Fibroblast of skin of right biceps (primary cell): ENCODE measurements around the gene DIAPH1.
A peak's percentile ranks its signal among the peaks of the same experiment; 100 is the strongest.

Source experiments
- DNase-seq: peaks from one replicate; pipeline ENCODE4 v3.0.0-alpha.2; 2013

The DIAPH1 gene

DNA sequence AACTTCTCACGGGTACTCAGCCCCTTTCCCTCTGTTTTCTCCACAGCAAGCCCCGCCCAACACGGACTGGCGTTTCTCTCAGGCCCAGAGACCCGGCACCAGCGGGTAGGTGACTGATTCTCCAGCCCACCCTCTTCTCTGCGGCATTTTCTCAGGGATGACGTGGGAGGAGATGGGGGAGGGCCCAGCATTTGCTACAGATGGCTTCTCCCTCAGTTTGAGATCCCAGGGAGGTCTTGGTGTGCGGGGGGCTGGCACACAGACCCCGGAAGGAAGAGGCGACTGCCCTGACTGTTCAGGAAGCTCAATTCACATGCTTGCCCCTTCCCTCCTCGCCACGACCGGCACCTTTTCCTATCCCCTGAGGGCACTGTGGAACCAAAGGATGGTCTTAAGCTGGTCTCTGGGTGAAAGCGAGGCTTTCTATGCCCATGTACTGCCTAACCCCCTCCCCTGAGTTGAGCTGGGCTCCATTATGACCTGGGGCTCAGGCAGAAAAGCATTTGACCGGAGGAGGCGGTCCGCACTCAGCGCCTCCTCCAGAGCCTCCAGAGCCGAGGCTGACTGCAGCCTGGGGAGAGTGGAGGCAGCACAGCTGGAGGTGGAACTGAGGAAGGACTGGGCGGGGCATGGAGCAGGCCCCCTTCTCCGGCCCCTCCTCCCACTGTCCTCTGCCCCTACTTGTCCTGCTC, 123.9 kb downstream of the DIAPH1 start:
- DNase-seq, result peak; percentile 77

DNA sequence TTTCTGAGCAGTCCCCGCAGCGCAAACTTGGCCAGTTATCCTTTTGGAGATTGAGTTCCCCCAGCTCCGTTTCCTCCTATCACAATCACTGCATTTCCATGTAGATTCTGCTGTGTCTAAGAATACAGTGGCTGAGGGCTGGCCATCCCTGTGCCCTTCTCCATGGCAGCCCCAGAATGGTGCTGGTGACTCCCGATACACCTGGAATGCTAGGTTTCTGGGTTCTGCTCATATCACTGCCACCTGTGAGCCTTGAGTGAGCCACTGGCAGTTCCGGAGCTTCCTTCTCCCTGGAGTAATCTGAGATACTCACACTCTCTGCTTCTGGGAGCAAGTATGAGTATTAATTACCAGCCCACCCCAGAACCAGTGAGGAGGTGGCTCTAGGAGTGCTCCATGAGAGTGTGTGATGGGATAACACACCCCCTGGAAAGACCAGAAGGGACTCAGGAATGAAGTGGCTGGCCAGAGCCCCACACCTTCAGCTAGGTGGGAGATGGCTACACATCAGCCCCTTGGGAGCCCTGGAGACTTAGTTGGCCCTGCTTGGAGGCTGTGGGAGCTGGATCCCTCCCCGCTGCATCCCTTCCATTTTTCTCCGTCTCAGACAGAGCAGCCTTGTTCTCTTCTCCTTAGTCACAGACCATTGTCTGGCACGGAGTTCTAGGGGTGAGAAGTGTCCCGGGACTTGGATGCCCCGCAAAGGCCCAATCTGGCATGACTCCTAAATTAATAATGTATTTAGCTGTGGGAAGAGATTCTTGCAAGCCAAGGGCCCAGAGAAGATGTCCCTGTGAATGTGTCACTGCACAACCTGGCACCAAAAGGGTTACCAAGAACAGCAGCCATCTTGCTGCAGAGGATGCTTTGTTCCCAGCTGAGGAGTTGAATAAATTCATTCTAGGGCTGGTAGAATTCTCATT, 125.0 kb downstream of the DIAPH1 start:
- peak; percentile 78 for DNase-seq

DNA sequence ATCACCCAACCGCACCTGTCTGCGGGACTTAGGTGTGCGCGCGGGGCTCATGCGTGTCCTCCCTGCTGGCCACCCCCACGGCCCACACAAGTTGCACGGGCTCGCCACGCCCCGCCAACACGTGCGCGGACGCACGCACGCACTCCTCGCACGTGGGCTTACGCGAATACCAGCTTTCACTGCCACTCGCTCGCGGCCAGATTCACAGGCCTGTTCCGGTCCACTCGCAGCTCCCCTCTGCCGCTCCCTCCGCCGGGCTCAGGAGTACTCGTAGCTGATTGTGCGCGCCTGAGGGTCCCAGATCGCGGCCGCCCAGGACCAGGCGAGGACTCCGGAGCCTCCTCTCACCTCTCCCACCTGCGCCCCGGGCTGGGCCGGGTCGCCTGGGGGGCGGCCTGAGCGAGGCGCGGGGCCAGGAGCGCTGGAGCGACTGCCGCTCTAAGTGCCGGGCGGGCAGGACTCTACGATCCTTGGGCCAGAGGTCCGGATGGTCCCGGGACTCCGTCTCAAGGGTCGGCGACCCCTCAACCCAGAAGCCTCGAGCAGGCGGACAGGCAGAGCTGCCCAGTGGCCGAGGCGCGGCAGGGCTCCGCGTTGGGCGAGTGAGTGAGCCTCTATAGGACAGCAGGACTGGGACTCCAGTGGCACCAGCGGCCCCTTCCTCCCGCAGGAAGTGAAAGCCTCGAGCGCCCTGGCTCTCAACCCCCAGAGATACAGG, 126.5 kb downstream of the DIAPH1 start:
- DNase-seq, result no peak

DNA sequence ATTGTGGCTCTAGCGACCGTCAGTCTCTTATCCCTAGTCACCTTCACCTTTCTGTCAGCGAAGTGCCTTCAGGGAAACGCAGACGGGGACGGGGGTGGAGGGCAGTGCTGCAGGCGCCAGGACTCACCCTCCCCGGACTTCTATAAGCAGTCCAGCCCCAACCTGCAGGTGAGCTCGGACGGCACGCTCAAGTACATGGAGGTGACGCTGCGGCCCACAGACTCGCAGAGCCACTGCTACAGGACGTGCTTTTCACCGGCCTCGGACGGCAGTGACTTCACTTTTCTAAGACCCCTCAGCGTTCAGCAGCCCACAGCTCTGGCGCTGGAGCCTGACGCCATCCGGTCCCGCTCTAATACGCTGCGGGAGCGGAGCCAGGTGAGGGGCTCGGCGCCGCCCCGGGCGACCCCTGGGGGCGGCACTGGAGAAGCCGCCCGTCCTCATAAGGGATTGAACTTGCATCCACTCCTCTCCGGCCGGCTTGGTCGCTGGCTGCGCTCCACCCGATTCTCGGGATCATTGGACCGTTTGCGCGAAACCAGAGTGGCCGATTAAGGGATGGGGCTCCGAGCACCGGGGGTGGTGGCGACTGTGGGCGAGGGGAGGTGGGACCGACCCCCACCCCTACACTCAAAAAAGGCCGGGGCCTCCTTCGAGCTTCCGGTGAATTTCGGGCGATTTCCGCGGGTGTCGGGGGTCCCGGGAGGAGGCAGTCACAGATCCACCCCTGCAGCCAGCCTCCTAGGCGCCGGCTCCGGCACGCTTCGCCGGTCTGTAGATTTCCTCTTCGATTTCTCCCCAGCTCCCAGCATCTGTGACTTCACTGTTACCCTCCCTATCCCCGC, 127.3 kb downstream of the DIAPH1 start:
- DNase-seq, result no peak

DNA sequence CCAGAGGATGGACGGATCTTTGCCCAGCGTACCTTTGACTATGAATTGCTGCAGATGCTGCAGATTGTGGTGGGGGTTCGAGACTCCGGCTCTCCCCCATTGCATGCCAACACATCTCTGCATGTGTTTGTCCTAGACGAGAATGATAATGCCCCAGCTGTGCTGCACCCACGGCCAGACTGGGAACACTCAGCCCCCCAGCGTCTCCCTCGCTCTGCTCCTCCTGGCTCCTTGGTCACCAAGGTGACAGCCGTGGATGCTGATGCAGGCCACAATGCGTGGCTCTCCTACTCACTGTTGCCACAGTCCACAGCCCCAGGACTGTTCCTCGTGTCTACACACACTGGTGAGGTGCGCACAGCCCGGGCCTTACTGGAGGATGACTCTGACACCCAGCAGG, 128.0 kb downstream of the DIAPH1 start:
- no peak for DNase-seq

DNA sequence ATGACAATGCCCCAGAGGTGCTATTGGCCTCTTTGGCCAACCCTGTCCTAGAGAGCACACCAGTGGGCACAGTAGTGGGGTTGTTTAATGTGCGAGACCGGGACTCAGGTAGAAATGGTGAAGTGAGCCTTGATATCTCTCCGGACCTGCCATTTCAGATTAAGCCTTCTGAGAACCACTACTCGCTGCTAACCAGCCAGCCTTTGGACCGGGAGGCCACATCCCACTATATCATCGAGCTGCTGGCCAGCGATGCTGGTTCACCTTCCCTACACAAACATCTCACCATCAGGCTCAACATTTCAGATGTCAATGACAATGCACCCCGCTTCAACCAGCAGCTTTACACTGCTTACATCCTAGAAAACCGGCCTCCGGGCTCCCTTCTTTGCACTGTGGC, 128.5 kb downstream of the DIAPH1 start:
- DNase-seq, result no peak

DNA sequence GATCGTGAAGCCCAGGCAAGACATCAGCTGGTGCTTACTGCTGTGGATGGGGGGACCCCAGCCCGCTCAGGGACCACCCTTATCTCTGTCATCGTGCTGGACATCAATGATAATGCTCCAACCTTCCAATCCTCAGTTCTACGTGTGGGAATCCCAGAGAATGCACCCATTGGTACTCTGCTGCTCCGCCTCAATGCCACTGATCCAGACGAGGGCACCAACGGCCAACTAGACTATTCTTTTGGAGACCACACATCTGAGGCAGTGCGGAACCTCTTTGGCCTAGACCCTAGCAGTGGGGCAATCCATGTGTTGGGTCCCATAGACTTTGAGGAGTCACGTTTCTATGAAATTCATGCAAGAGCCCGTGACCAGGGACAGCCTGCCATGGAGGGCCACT, 129.0 kb downstream of the DIAPH1 start:
- DNase-seq, result no peak

DNA sequence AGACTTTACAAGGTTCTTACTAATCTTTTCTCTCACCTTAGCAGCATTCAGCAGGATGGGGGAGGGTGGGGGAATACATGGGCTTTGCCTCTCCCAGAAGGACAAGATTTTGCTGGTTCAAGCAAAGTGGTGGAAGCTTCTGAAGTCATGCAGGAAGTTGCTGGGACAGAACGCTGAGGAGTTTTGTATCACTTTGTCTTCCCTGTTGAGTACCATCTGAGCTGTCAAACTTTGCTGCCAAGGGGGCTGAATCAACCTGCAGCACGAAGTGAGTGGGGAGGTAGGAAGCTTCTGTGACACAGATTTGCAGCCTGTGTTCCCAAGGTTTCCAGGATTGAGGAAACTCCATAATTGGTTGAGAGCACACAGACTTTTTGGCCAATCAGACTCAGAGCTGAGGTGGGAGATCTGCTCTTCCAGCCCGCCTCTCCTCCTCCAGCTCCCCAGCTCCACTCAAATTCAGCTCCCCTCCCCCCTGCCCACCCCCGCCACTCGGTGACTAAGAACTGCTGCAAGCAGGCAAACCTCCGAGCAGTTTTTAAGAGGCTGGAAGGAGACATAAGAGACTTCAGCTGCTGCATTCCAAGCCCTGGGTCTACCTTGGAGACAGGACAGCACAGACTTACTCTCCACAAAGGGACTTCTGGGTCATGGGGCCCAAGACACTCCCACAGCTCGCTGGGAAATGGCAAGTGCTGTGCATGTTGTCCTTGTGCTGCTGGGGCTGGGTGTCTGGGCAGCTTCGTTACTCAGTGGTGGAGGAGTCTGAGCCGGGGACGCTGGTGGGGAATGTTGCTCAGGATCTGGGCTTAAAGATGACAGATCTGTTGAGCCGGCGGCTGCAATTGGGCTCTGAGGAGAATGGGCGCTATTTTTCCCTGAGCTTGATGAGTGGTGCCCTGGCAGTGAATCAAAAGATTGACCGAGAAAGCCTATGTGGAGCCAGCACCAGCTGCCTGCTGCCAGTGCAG, 129.9 kb downstream of the DIAPH1 start, which contains the start of gene PCDHGC5:
PCDHGC5 (plus strand) TSS at position 491 of the 971 bp plus-strand sequence; CDS start at position 651, 160 bp downstream.
- peak; percentile 92 for DNase-seq

DNA sequence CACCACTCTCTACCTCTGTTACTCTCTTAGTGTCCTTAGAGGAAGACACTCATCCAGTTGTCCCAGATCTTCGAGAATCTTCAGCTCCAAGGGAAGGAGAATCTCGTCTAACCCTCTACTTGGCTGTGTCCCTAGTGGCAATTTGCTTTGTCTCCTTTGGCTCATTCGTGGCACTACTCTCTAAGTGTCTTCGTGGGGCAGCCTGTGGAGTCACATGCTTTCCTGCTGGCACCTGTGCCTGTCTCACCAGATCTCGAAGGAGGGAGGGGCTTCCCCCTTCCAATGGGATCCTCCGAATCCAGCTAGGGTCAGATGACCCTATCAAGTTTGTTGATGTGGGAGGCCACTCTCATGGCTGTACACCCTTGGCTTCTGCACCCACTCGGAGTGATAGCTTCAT, 131.7 kb downstream of the DIAPH1 start:
- no peak for DNase-seq

DNA sequence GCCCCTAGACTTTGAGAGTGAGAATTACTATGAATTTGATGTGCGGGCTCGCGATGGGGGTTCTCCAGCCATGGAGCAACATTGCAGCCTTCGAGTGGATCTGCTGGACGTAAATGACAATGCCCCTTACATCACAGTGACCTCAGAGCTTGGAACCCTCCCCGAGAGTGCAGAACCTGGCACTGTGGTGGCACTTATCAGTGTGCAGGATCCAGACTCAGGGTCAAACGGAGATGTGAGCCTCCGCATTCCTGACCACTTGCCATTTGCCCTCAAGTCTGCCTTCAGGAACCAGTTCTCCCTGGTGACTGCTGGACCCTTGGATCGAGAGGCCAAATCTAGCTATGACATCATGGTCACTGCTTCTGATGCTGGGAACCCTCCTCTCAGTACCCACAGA, 132.7 kb downstream of the DIAPH1 start:
- DNase-seq, result no peak

DNA sequence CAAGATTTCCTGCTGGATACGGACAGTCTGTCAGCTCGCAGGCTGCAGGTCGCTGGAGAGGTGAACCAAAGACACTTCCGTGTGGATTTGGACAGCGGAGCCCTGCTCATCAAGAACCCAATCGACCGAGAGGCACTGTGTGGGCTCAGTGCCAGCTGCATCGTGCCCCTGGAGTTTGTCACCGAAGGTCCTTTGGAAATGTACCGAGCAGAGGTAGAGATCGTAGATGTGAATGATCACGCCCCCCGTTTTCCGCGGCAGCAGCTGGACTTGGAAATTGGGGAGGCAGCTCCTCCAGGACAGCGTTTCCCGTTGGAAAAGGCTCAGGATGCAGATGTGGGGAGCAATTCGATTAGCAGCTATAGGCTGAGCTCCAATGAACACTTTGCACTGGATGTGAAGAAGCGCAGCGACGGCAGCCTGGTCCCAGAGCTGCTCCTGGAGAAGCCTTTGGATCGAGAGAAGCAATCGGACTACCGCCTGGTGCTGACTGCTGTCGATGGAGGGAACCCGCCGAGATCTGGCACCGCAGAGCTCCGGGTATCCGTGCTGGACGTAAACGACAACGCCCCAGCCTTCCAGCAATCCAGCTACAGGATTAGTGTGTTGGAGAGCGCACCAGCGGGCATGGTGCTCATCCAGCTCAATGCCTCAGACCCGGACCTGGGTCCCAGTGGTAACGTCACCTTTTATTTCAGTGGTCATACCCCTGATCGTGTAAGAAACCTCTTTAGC, 133.3 kb downstream of the DIAPH1 start:
- DNase-seq, result no peak

DNA sequence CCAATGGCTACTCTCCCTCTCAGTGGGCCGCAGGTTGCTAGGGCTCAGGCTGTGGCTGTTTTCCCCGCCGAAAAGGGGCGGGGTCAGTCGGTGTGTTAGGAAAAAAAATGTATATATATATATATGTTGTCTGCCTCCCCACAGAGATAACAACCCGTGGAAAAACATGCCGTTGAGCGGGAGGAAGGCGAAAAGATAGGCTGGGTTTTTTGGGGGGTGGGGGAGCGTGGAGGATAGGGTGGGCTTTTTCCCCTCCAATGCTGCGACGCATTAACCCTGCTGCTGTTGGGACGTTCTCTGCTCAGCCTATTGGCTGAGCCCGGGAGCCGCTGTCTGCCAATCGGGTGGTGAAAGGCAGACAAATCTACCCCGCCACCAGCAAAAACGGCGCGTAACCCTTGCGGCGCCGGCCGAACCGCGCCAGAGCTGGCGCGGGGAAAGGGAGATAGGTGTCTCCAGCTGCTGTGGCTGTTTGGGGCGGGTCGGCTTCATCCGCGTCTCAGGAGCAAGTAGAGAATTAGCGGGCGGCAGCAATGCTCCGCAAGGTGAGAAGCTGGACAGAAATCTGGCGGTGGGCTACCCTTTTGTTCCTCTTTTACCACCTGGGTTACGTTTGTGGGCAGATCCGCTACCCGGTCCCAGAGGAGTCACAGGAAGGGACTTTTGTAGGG, 134.0 kb downstream of the DIAPH1 start, which contains the start of gene PCDHGC4:
PCDHGC4 (plus strand) TSS at position 390 of the 671 bp plus-strand sequence; CDS start at position 534, 144 bp downstream.
- peak; percentile 42 for DNase-seq

DNA sequence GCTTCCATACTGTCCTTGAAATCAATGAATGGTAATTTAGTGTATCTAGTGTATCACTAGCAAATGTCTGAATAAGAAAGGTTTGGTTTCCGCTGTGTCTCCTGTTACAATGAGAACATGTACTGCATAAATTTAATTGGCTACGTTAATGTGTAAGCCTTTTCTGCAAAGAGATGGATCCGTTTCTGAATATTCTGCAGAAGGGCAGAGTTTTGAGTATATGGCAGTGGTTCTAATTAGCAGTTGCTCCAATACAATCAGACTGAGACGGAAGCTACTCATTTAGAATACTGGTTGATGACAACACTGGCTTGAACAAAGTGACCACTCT, 134.5 kb downstream of the DIAPH1 start:
- DNase-seq, result no peak

DNA sequence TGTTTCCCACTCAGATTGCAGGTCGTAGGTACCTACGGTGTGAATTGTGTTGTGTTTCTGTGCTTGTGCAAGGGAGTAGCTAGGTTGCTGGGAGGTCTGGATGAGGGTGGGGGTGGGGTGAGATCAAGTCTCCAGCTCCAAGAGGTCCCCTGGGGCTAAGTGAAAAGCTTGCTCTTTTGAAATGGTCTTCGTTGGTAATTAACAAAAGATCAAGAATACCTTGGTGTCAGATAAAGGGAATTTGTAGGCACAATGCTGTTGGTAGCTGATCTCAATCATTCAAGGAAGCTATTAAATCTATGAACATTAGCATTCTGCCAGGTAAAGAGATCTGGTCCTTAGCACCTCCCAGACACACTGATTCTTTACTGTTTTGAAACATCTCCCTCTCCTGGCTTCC, 134.9 kb downstream of the DIAPH1 start:
- DNase-seq, result no peak

DNA sequence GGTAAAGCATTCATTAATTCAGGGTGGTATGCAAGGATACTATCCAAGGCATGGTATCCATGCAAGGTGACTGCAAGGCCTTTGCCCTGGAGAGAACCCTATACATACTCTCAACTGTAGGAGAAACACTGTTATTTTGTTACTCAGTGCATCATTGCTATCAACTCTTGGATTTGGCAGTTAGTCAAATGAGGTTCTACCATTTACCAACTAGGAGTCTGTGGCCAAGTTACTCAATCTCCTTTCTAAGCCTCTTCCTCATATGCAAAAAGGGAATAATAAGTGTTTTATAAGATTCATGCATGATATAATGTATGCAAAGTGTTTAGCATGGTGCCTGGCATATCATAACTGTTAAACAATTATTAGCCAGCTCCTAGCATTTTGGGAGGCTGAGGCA, 139.0 kb downstream of the DIAPH1 start:
- peak; percentile 28 for DNase-seq

DNA sequence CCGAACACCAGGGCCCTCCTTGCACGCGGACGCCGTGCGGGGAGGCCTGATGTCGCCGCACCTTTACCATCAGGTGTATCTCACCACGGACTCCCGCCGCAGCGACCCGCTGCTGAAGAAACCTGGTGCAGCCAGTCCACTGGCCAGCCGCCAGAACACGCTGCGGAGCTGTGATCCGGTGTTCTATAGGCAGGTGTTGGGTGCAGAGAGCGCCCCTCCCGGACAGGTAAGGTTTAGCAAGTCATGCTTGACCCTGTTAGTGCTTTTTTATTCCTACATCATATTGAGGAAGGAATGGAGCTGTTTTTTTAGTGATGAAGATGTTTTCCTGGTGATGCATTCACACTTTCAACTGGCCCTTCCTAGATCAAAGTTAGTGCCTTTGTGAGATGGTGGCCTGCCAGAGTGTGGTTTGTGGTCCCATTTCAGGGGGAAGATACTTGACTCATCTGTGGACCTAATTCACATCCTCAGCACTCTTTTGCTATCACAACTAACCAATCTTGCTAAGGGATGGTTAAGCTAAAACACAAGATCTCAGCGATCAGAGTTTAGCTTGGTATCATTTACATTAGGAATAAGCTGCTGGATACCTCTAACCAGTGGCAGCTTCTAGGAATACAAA, 140.4 kb downstream of the DIAPH1 start:
- DNase-seq, result peak; percentile 78

DNA sequence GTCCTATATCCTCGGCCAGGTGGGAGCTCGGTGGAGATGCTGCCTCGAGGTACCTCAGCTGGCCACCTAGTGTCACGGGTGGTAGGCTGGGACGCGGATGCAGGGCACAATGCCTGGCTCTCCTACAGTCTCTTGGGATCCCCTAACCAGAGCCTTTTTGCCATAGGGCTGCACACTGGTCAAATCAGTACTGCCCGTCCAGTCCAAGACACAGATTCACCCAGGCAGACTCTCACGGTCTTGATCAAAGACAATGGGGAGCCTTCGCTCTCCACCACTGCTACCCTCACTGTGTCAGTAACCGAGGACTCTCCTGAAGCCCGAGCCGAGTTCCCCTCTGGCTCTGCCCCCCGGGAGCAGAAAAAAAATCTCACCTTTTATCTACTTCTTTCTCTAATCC, 141.0 kb downstream of the DIAPH1 start:
- no peak for DNase-seq

DNA sequence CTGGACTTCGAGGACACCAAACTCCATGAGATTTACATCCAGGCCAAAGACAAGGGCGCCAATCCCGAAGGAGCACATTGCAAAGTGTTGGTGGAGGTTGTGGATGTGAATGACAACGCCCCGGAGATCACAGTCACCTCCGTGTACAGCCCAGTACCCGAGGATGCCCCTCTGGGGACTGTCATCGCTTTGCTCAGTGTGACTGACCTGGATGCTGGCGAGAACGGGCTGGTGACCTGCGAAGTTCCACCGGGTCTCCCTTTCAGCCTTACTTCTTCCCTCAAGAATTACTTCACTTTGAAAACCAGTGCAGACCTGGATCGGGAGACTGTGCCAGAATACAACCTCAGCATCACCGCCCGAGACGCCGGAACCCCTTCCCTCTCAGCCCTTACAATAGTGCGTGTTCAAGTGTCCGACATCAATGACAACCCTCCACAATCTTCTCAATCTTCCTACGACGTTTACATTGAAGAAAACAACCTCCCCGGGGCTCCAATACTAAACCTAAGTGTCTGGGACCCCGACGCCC, 141.7 kb downstream of the DIAPH1 start:
- DNase-seq, result no peak
